Testis (tissue), 2 donors: ENCODE measurements around the gene SPDYE8.
"Not testable (repeated sequence)": the region's sequence is repeated elsewhere in the genome, so short reads cannot be mapped to it uniquely, and the experiment has no call there.

Source experiments
- POLR2A ChIP-seq: fragments of 450-650 bp; IDR thresholded peaks from one replicate; pipeline ENCODE4 v1.6.1; 2017; ENCODE audit warnings: antibody characterized with exemption, mild to moderate bottlenecking, moderate library complexity
- TF ChIP-seq, protein P1 (sequence below), 3 experiments: fragments of 450-650 bp in 2 of 3; fragments of 200-600 bp in 1 of 3; sonication (generic) in 1 of 3; IDR thresholded peaks; one replicate each; pipeline ENCODE4 v1.5.1; 2016 to 2019; ENCODE audit warnings: antibody characterized with exemption in 3 of 3, mild to moderate bottlenecking in 2 of 3, moderate library complexity in 1 of 3

DNA sequence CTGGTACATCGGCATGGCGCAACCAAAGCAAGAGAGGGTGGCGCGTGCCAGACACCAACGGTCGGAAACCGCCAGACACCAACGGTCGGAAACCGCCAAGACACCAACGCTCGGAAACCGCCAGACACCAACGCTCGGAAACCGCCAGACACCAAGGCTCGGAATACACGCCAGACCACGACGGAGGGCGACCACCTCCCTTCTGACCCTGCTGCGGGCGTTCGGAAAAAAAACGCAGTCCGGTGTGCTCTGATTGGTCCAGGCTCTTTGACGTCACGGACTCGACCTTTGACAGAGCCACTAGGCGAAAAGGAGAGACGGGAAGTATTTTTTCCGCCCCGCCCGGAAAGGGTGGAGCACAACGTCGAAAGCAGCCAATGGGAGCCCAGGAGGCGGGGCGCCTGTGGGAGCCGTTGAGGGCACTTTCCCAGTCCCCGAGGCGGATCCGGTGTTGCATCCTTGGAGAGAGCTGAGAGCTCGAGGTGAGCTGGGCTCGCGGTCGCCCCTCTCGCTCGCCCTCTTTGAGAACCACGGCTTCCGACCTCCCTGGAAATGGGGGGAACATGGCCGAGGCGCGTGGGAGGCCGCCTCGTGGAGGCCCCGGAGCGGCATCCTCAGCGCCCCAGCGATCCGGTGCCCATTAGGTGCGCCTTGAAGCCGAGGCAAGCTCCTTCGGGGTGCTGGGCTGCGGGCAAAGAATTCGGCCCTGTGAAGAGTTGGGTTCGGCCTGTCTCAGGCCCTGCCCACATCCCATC lies 23.7 kb downstream of the SPDYE8 start:
- TF ChIP-seq, protein P1, sequence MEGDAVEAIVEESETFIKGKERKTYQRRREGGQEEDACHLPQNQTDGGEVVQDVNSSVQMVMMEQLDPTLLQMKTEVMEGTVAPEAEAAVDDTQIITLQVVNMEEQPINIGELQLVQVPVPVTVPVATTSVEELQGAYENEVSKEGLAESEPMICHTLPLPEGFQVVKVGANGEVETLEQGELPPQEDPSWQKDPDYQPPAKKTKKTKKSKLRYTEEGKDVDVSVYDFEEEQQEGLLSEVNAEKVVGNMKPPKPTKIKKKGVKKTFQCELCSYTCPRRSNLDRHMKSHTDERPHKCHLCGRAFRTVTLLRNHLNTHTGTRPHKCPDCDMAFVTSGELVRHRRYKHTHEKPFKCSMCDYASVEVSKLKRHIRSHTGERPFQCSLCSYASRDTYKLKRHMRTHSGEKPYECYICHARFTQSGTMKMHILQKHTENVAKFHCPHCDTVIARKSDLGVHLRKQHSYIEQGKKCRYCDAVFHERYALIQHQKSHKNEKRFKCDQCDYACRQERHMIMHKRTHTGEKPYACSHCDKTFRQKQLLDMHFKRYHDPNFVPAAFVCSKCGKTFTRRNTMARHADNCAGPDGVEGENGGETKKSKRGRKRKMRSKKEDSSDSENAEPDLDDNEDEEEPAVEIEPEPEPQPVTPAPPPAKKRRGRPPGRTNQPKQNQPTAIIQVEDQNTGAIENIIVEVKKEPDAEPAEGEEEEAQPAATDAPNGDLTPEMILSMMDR (IDR thresholded peaks at IDR 0.05): not testable (repeated sequence)
- TF ChIP-seq POLR2A: peak; percentile 76
